Measurements from ENCODE around the gene GPD2.

DNA sequence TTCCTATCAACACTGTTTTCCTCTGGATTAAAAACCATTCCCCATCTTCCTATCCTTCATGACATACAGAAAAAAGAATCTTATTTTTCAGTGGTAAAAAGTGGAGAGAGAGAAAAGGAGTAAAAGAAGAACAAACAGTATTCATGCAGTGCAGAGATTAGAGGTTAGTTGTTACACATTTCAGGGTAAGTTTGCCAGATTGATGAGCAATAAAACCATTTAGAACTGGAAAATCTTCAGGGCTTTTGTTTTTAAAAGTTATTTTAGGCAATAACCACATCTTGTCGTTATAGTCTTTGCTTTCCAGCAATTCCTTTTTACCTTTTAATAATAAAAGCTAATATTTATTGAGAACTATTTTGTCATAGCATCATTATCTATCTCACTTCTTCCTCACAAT, 104.5 kb downstream of the GPD2 start:
- TF ChIP-seq, protein P1, sequence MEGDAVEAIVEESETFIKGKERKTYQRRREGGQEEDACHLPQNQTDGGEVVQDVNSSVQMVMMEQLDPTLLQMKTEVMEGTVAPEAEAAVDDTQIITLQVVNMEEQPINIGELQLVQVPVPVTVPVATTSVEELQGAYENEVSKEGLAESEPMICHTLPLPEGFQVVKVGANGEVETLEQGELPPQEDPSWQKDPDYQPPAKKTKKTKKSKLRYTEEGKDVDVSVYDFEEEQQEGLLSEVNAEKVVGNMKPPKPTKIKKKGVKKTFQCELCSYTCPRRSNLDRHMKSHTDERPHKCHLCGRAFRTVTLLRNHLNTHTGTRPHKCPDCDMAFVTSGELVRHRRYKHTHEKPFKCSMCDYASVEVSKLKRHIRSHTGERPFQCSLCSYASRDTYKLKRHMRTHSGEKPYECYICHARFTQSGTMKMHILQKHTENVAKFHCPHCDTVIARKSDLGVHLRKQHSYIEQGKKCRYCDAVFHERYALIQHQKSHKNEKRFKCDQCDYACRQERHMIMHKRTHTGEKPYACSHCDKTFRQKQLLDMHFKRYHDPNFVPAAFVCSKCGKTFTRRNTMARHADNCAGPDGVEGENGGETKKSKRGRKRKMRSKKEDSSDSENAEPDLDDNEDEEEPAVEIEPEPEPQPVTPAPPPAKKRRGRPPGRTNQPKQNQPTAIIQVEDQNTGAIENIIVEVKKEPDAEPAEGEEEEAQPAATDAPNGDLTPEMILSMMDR (IDR thresholded peaks at IDR 0.05 in 4 of 5, conservative IDR thresholded peaks at IDR 0.05 in 1 of 5): no peak
- TF ChIP-seq POLR2A (IDR thresholded peaks at IDR 0.05): no peak
